ENCODE measurements around the gene AFDN.

GRCh38 chr6:167787896-167788562 is 38.7 kb upstream of the AFDN start:
- TF ChIP-seq EP300 (IDR thresholded peaks at IDR 0.05; ENCODE audit: low read depth) (no peak), CTCF (IDR thresholded peaks at IDR 0.05) (no peak), POLR2AphosphoS5 (IDR thresholded peaks at IDR 0.05) (no peak)
